MM.1S (cell line): ENCODE data around the gene NMNAT2.

ENCODE experiments used
- DNase-seq: peaks from one replicate; pipeline ENCODE4 v3.0.0-alpha.2; 2015
- H2AFZ ChIP-seq: fragments of 300-600 bp; sonication (generic); 2 replicates; pipeline ENCODE4 v1.6.0; 2016; ENCODE audit warnings: antibody characterized with exemption, low read length
- H3F3A ChIP-seq: fragments of 300-600 bp; sonication (generic); 2 replicates; pipeline ENCODE4 v1.6.1; 2016; ENCODE audit warnings: mild to moderate bottlenecking, antibody characterized with exemption, low read length, moderate library complexity, mixed read lengths; ENCODE audit not compliant: insufficient read depth
- H3K27ac ChIP-seq: fragments of 300-600 bp; sonication (generic); 2 replicates; pipeline ENCODE4 v1.5.1; 2016; ENCODE audit warnings: mild to moderate bottlenecking, low read length
- H3K27me3 ChIP-seq: fragments of 300-600 bp; sonication (generic); replicated peaks from 2 replicates; pipeline ENCODE4 v1.6.0; 2016; ENCODE audit warnings: low read length; ENCODE audit not compliant: insufficient read depth
- H3K36me3 ChIP-seq: fragments of 300-600 bp; sonication (generic); replicated peaks from 2 replicates; pipeline ENCODE4 v1.6.1; 2016; ENCODE audit warnings: mild to moderate bottlenecking, low read length, mixed read lengths; ENCODE audit not compliant: insufficient read depth
- H3K4me1 ChIP-seq: fragments of 300-600 bp; sonication (generic); 2 replicates; pipeline ENCODE4 v1.6.1; 2016; ENCODE audit warnings: low read length, mixed read lengths
- H3K4me2 ChIP-seq: fragments of 300-600 bp; sonication (generic); 2 replicates; pipeline ENCODE4 v1.6.0; 2016; ENCODE audit warnings: low read depth, low read length
- H3K4me3 ChIP-seq: fragments of 300-600 bp; sonication (generic); 2 replicates; pipeline ENCODE4 v1.5.1; 2016; ENCODE audit warnings: low read length, mixed read lengths
- H3K79me2 ChIP-seq: fragments of 300-600 bp; sonication (generic); 2 replicates; pipeline ENCODE4 v1.6.1; 2016; ENCODE audit warnings: mixed run types, low read length, mixed read lengths
- H3K9ac ChIP-seq: fragments of 300-600 bp; sonication (generic); 2 replicates; pipeline ENCODE4 v1.6.1; 2016; ENCODE audit warnings: low read length, mixed read lengths
- H3K9me2 ChIP-seq: fragments of 300-600 bp; sonication (generic); replicated peaks from 2 replicates; pipeline ENCODE4 v1.6.1; 2016; ENCODE audit warnings: mild to moderate bottlenecking, low read length, mixed read lengths; ENCODE audit not compliant: insufficient read depth
- H3K9me3 ChIP-seq: fragments of 300-600 bp; sonication (generic); replicated peaks from 2 replicates; pipeline ENCODE4 v1.6.1; 2016; ENCODE audit warnings: mild to moderate bottlenecking, low read length, mixed read lengths; ENCODE audit not compliant: insufficient read depth
- H4K20me1 ChIP-seq: fragments of 300-600 bp; sonication (generic); 2 replicates; pipeline ENCODE4 v1.6.1; 2016; ENCODE audit warnings: mild to moderate bottlenecking, low read length, moderate library complexity, mixed read lengths; ENCODE audit not compliant: insufficient read depth
- EZH2 ChIP-seq: fragments of 300-600 bp; sonication (generic); optimal IDR thresholded peaks from 2 replicates; pipeline ENCODE3; 2017; ENCODE audit warnings: low read depth, mild to moderate bottlenecking, antibody characterized with exemption, low read length, mixed read lengths
- EZH2phosphoT487 ChIP-seq: fragments of 300-600 bp; sonication (generic); IDR thresholded peaks from 2 replicates; pipeline ENCODE4 v1.6.1; 2018; ENCODE audit warnings: antibody characterized with exemption, low read length
- TF ChIP-seq, protein P1 (sequence below): fragments of 300-600 bp; sonication (generic); IDR thresholded peaks from 2 replicates; pipeline ENCODE4 v1.5.1; 2016; ENCODE audit warnings: antibody characterized with exemption, low read length, mixed read lengths

The NMNAT2 gene

DNA sequence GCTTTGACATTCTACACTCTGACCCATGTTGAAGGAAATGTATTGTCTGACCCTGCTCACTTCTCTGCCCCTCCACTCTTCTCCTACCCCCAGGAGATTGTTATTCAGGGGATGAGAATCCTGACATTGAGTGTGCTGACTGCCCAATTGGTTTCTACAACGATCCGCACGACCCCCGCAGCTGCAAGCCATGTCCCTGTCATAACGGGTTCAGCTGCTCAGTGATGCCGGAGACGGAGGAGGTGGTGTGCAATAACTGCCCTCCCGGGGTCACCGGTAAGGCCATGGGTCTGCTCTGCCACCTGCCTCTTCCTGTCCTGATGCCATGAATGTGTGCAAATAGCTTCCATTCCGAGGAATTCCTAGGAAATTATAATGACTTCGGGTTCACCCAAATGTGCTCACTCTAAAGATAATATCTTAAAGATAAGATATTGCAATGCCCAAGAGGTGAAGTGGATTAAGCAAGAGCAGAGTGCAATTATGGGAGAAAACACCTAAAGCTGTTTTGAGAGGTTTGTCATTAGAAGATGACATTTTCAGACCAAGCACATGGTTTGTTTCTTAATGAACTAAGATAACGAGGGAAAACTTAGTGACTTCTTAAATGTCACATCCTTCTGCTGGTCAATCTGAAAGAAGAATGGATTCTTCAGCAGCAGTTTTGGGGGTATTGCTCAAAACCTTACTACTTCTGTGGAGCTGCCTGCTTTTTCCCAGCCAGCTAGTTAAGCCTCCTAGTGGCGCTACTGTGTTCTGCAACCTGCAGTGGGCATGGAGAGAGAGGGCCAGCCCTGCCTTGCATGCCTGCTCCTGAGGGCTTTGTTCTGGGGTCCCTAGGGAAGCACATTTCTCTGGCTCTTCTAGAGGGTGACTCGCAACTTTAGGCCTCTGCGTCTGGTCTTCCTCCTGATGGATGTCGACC, 190.5 kb downstream of the NMNAT2 start:
- no peak overlapping the region for H3K4me2 ChIP-seq
- no peaks in the 10 kb centered on the region for H3K9me2 ChIP-seq
- no peak overlapping the region for H3K4me3 ChIP-seq
- no peak overlapping the region for H3K27ac ChIP-seq
- no peaks in the 10 kb centered on the region for H3K9me3 ChIP-seq
- TF ChIP-seq EZH2phosphoT487 (no peak), EZH2 (no peak)
- TF ChIP-seq, protein P1, sequence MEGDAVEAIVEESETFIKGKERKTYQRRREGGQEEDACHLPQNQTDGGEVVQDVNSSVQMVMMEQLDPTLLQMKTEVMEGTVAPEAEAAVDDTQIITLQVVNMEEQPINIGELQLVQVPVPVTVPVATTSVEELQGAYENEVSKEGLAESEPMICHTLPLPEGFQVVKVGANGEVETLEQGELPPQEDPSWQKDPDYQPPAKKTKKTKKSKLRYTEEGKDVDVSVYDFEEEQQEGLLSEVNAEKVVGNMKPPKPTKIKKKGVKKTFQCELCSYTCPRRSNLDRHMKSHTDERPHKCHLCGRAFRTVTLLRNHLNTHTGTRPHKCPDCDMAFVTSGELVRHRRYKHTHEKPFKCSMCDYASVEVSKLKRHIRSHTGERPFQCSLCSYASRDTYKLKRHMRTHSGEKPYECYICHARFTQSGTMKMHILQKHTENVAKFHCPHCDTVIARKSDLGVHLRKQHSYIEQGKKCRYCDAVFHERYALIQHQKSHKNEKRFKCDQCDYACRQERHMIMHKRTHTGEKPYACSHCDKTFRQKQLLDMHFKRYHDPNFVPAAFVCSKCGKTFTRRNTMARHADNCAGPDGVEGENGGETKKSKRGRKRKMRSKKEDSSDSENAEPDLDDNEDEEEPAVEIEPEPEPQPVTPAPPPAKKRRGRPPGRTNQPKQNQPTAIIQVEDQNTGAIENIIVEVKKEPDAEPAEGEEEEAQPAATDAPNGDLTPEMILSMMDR: peak; percentile 95
- no peak overlapping the region for H2AFZ ChIP-seq
- H3K27me3 ChIP-seq: no peaks in the 10 kb centered on the region
- H4K20me1 ChIP-seq: no peaks in the 10 kb centered on the region
- H3K4me1 ChIP-seq: peaks cover 2% of the 10 kb centered on the region; the same call in 1 of the 2 replicates
- H3K9ac ChIP-seq: no peak overlapping the region
- H3F3A ChIP-seq: no peaks in the 10 kb centered on the region
- no peaks in the 10 kb centered on the region for H3K36me3 ChIP-seq
- H3K79me2 ChIP-seq: no peaks in the 10 kb centered on the region
- peak; percentile 58 for DNase-seq

DNA sequence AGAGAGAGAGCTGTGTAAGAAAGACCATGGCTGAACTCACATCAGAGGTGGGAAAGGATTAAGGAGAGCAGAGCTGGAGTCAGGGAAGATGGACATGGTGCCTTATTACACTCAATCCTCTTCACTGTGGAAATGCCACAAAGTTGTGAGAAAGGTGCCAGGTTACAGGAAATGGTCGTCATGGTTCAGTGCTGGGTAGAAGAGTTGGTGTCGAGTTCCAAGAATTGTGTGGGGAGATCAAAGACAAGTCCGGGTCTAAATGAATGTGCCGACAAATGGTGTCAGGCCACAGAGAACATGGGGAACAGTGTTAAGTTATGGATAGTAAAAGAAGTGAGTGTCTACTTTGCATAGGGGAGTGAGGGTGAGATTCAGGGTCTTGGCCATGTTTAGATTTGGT, 191.2 kb downstream of the NMNAT2 start:
- H4K20me1 ChIP-seq: no peaks in the 10 kb centered on the region
- DNase-seq: no peak
- no peaks in the 10 kb centered on the region for H3K27me3 ChIP-seq
- H3K4me3 ChIP-seq: no peak overlapping the region
- no peaks in the 10 kb centered on the region for H3K79me2 ChIP-seq
- no peak overlapping the region for H3K9ac ChIP-seq
- no peaks in the 10 kb centered on the region for H3K4me1 ChIP-seq
- H3K27ac ChIP-seq: no peak overlapping the region
- H3K9me2 ChIP-seq: no peaks in the 10 kb centered on the region
- no peak overlapping the region for H2AFZ ChIP-seq
- H3K4me2 ChIP-seq: no peak overlapping the region
- H3K36me3 ChIP-seq: no peaks in the 10 kb centered on the region
- TF ChIP-seq, protein P1: no peak
- H3F3A ChIP-seq: no peaks in the 10 kb centered on the region
- H3K9me3 ChIP-seq: no peaks in the 10 kb centered on the region

DNA sequence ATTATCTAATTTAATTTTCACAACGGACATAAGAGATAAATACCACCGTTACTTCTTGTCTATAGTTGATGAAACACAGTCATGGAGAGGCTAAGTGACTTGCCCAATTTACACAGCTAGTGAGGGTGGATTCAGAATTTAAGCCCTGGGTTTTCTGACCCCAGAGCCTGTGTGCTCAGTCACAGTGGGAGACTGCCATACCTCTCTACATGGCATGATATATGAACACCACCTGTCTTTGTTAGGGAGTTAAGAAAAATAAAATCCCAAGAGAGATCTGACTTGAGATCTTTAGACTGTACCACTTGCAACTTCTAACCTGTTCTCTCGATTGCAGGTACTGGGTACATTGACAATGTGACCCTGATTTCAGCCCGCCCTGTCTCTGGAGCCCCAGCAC, 191.8 kb downstream of the NMNAT2 start:
- Histone ChIP-seq H3K4me2 (no peak overlapping the region), H3K79me2 (no peaks in the 10 kb centered on the region), H2AFZ (no peak overlapping the region), H3K4me1 (no peaks in the 10 kb centered on the region), H3K9ac (no peak overlapping the region), H3K27me3 (no peaks in the 10 kb centered on the region), H3K36me3 (no peaks in the 10 kb centered on the region), H4K20me1 (no peaks in the 10 kb centered on the region), H3K4me3 (no peak overlapping the region), H3K27ac (no peak overlapping the region), H3K9me3 (no peaks in the 10 kb centered on the region), H3K9me2 (no peaks in the 10 kb centered on the region), H3F3A (no peaks in the 10 kb centered on the region)
- no peak for TF ChIP-seq EZH2phosphoT487
- TF ChIP-seq, protein P1: no peak
- TF ChIP-seq EZH2: no peak
- DNase-seq: no peak
